ENCODE measurements around the gene SLC35A2. TPM values are rescaled to one million over a fixed set of nuclear protein-coding genes. Genes with fewer than 3 reads are reported as not detected.

SLC35A2 gene
- total and polyA plus RNA-seq, 2 of the 4 experiments (the other 2 are of a cell fraction), result 10.8 to 48.3 TPM

DNA sequence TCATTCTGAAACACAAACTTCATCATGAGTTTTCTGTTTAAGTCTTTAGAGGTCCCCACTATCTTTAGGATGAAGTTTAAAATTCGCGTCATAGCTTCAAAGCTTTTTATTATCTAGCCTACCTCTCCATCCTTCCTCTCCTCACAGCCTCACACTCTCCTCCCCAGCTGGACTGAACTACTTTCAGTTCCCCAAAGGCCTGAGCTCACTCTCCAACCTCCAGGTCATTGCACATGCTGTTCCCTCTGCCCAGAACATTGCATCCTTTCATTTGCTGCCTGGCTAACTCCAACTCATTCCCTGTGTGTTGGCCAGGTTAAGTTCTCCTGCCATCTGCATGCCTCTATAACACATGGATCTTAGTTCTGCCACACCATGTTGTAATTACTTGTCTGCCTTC lies 48.8 kb upstream of the SLC35A2 start:
- H3K4me1 ChIP-seq (ENCODE audit: control insufficient read depth, insufficient read depth, low read length), result peaks cover 2% of the 10 kb centered on the region
- no peak overlapping the region for H2BK15ac ChIP-seq (ENCODE audit: low read depth, low read length)
- no peak overlapping the region for H2BK120ac ChIP-seq (ENCODE audit: low read depth, low read length)
- no peak overlapping the region for H2BK5ac ChIP-seq (ENCODE audit: low read depth, low read length, poor library complexity, severe bottlenecking)
- no peak overlapping the region for H2AFZ ChIP-seq (replicated peaks; ENCODE audit: low read length, poor library complexity)
- ChIA-PET POLR2A (ENCODE audit: unreplicated experiment) (no interaction called here), CTCF (no interaction called here)
- DNase-seq (no peak), ATAC-seq (ENCODE audit: low read depth) (no peak)
- intact Hi-C loops (cut with micrococcal nuclease) (no loop called here), dilution Hi-C loops (cut with HindIII; ENCODE audit: low sequenced_read_pairs, unreplicated experiment) (no loop called here), in situ Hi-C loops (cut with MboI; ENCODE audit: low sequenced_read_pairs) (loop anchor here (25.0 kb wide), 1 partner anchor 102 kb away; the partner anchor contains the start of genes CCDC120 and PRAF2)
- WGBS, 2 experiments (ENCODE audit: extremely low coverage in 2 of 2, insufficient read length in 1 of 2), result no CpG with 5 or more reads among the region's 2 CpGs
- no peak overlapping the region for H4K91ac ChIP-seq (ENCODE audit: insufficient read depth, low read depth, low read length)
- no peak overlapping the region for H3K14ac ChIP-seq (replicated peaks; ENCODE audit: low read depth, low read length)
- H3K4me2 ChIP-seq (ENCODE audit: low read depth, low read length), result no peak overlapping the region
- H3K36me3 ChIP-seq (ENCODE audit: control insufficient read depth, insufficient read depth, low read length), result peaks cover 3% of the 10 kb centered on the region; the same call in 1 of the 2 replicates
- peaks cover 11% of the 10 kb centered on the region; the same call in 1 of the 2 replicates for H4K20me1 ChIP-seq (ENCODE audit: insufficient read depth, low read length)
- no peak overlapping the region for H3K27ac ChIP-seq (ENCODE audit: insufficient read depth, low read length)
- no peak overlapping the region for H3K9ac ChIP-seq (ENCODE audit: low read depth, low read length)
- H3K27me3 ChIP-seq (ENCODE audit: control insufficient read depth, insufficient read depth, low read length), result no peaks in the 10 kb centered on the region
- H2BK20ac ChIP-seq (ENCODE audit: low read depth, low read length), result no peak overlapping the region
- no peak overlapping the region for H2AK5ac ChIP-seq (ENCODE audit: low read depth, low read length)
- H3K9me1 ChIP-seq (ENCODE audit: insufficient read depth, low read length), result no peaks in the 10 kb centered on the region; the same call in 1 of the 2 replicates
- no peak for TF ChIP-seq BHLHE40 (IDR thresholded peaks at IDR 0.05; ENCODE audit: low read depth, low read length)
- TF ChIP-seq CEBPB (IDR thresholded peaks at IDR 0.05; ENCODE audit: low read depth, low read length), result no peak
- TF ChIP-seq, protein P1, sequence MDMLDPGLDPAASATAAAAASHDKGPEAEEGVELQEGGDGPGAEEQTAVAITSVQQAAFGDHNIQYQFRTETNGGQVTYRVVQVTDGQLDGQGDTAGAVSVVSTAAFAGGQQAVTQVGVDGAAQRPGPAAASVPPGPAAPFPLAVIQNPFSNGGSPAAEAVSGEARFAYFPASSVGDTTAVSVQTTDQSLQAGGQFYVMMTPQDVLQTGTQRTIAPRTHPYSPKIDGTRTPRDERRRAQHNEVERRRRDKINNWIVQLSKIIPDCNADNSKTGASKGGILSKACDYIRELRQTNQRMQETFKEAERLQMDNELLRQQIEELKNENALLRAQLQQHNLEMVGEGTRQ (IDR thresholded peaks at IDR 0.05; ENCODE audit: low read depth, low read length), result no peak
- no peak for TF ChIP-seq RCOR1 (IDR thresholded peaks at IDR 0.05; ENCODE audit: insufficient replicate concordance, low read length)
- no peak overlapping the region for H3K23ac ChIP-seq (ENCODE audit: low read depth, low read length)
- H3K9me3 ChIP-seq (ENCODE audit: control insufficient read depth, insufficient read depth, low read length), result no peaks in the 10 kb centered on the region
- no peak overlapping the region for H3K56ac ChIP-seq (ENCODE audit: extremely low read depth, insufficient read depth, low read length)
- no peak overlapping the region for H3K4me3 ChIP-seq (ENCODE audit: insufficient read depth, low read depth, low read length)
- BruUV-seq (replicated peaks), result no TSS peak
- no peak overlapping the region for H2AK9ac ChIP-seq (replicated peaks; ENCODE audit: low read depth, low read length, poor library complexity)
- no peak overlapping the region for H4K5ac ChIP-seq (ENCODE audit: low read depth, low read length)
- peaks cover 0 to 23% of the 10 kb centered on the region in 2 experiments; a peak in 2 of 4 replicates for H3K79me1 ChIP-seq (ENCODE audit: low read depth in 1 of 2, low read length in 2 of 2)
- H4K8ac ChIP-seq (ENCODE audit: low read depth in 2 of 2, low read length in 2 of 2), result no peak overlapping the region
- H3K4ac ChIP-seq (ENCODE audit: low read depth, low read length), result no peak overlapping the region
- no peak overlapping the region for H3K18ac ChIP-seq (ENCODE audit: low read depth, low read length)

All from IMR-90 (cell line).